Parathyroid adenoma (tissue), 2 donors: ENCODE measurements around the gene JAK1.

Experiments
- H2AFZ ChIP-seq: fragments of 300-600 bp; sonication (generic); one replicate; pipeline ENCODE4 v1.7.0; 2017; ENCODE audit warnings: antibody characterized with exemption, mild to moderate bottlenecking
- H3K27ac ChIP-seq: fragments of 300-600 bp; sonication (generic); one replicate; pipeline ENCODE4 v1.7.0; 2017
- H3K27me3 ChIP-seq: fragments of 300-600 bp; sonication (generic); one replicate; pipeline ENCODE4 v1.7.0; 2017; ENCODE audit warnings: low read length; ENCODE audit not compliant: control insufficient read depth, insufficient read depth
- H3K36me3 ChIP-seq: fragments of 300-600 bp; sonication (generic); one replicate; pipeline ENCODE4 v1.7.0; 2017; ENCODE audit warnings: low read length; ENCODE audit not compliant: control insufficient read depth, insufficient read depth
- H3K4me1 ChIP-seq: fragments of 300-600 bp; sonication (generic); one replicate; pipeline ENCODE4 v1.7.0; 2017; ENCODE audit warnings: control low read depth
- H3K4me2 ChIP-seq: fragments of 300-600 bp; sonication (generic); one replicate; pipeline ENCODE4 v1.7.0; 2017; ENCODE audit warnings: low read length
- H3K4me3 ChIP-seq: fragments of 300-600 bp; sonication (generic); one replicate; pipeline ENCODE4 v1.7.0; 2017; ENCODE audit warnings: low read depth, low read length
- H3K79me2 ChIP-seq: fragments of 300-600 bp; sonication (generic); one replicate; pipeline ENCODE4 v1.7.0; 2017; ENCODE audit warnings: control low read depth
- H3K9ac ChIP-seq: fragments of 300-600 bp; sonication (generic); one replicate; pipeline ENCODE4 v1.7.0; 2017; ENCODE audit warnings: mild to moderate bottlenecking
- H3K9me3 ChIP-seq: fragments of 300-600 bp; sonication (generic); one replicate; pipeline ENCODE4 v1.7.0; 2017; ENCODE audit warnings: low read length; ENCODE audit not compliant: control insufficient read depth
- TF ChIP-seq, protein P1 (sequence below): fragments of 300-600 bp; sonication (generic); IDR thresholded peaks from one replicate; pipeline ENCODE4 v1.7.0; 2017; ENCODE audit warnings: antibody characterized with exemption, mild to moderate bottlenecking
- donor health status: primary hyperparathyroidism.

The JAK1 gene

DNA sequence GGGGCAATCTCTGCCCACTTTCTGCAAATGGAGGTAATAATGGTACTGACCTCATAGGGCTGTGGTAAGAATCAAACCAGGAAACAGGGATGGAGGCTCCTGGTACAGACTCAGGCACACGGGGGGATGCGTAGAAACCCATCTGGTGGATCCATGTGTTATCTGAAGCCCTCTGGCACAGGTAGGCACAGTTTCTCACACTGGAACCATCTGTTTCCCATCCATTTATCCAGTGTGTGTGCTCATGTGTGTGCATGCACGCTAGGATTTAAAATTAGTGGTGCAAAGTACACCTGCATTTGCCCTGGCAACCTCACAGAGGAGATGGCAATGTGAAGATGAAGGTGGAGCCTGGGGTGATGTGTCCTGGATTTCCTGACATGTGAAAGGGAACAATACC lies 118.2 kb downstream of the JAK1 start:
- H3K36me3 ChIP-seq, result no peaks in the 10 kb centered on the region
- H3K4me2 ChIP-seq, result no peak overlapping the region
- no peaks in the 10 kb centered on the region for H3K9me3 ChIP-seq
- H3K79me2 ChIP-seq, result no peaks in the 10 kb centered on the region
- TF ChIP-seq, protein P1, sequence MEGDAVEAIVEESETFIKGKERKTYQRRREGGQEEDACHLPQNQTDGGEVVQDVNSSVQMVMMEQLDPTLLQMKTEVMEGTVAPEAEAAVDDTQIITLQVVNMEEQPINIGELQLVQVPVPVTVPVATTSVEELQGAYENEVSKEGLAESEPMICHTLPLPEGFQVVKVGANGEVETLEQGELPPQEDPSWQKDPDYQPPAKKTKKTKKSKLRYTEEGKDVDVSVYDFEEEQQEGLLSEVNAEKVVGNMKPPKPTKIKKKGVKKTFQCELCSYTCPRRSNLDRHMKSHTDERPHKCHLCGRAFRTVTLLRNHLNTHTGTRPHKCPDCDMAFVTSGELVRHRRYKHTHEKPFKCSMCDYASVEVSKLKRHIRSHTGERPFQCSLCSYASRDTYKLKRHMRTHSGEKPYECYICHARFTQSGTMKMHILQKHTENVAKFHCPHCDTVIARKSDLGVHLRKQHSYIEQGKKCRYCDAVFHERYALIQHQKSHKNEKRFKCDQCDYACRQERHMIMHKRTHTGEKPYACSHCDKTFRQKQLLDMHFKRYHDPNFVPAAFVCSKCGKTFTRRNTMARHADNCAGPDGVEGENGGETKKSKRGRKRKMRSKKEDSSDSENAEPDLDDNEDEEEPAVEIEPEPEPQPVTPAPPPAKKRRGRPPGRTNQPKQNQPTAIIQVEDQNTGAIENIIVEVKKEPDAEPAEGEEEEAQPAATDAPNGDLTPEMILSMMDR, result no peak
- no peak overlapping the region for H3K27ac ChIP-seq
- peaks cover 5% of the 10 kb centered on the region for H3K4me1 ChIP-seq
- no peak overlapping the region for H3K9ac ChIP-seq
- H3K4me3 ChIP-seq, result no peak overlapping the region
- H2AFZ ChIP-seq, result no peak overlapping the region
- no peaks in the 10 kb centered on the region for H3K27me3 ChIP-seq

DNA sequence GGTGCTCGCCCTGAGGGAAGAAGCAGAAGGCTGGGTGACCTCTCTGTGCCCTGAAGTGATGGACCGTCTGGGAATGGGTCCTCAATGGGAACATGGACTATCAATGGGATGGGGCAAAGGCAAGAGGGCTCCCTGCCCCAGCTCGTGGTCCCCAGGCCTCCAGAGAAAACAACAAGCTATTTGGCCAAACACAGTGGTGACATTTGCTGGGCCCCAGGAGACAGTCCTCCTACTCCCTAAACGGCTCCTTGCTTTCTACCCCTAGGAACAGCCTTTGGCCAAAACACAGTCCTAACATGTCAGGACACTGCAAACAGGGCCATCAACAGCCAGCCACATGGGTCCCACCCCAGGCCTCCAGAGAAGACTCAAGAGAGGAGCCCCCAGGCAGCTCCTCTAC lies 118.7 kb downstream of the JAK1 start:
- no peak overlapping the region for H3K4me3 ChIP-seq
- no peaks in the 10 kb centered on the region for H3K9me3 ChIP-seq
- H3K36me3 ChIP-seq, result no peaks in the 10 kb centered on the region
- H2AFZ ChIP-seq, result no peak overlapping the region
- no peak overlapping the region for H3K9ac ChIP-seq
- H3K4me1 ChIP-seq, result peaks cover 5% of the 10 kb centered on the region
- H3K79me2 ChIP-seq, result no peaks in the 10 kb centered on the region
- H3K27ac ChIP-seq, result no peak overlapping the region
- H3K27me3 ChIP-seq, result no peaks in the 10 kb centered on the region
- TF ChIP-seq, protein P1, result no peak
- no peak overlapping the region for H3K4me2 ChIP-seq

DNA sequence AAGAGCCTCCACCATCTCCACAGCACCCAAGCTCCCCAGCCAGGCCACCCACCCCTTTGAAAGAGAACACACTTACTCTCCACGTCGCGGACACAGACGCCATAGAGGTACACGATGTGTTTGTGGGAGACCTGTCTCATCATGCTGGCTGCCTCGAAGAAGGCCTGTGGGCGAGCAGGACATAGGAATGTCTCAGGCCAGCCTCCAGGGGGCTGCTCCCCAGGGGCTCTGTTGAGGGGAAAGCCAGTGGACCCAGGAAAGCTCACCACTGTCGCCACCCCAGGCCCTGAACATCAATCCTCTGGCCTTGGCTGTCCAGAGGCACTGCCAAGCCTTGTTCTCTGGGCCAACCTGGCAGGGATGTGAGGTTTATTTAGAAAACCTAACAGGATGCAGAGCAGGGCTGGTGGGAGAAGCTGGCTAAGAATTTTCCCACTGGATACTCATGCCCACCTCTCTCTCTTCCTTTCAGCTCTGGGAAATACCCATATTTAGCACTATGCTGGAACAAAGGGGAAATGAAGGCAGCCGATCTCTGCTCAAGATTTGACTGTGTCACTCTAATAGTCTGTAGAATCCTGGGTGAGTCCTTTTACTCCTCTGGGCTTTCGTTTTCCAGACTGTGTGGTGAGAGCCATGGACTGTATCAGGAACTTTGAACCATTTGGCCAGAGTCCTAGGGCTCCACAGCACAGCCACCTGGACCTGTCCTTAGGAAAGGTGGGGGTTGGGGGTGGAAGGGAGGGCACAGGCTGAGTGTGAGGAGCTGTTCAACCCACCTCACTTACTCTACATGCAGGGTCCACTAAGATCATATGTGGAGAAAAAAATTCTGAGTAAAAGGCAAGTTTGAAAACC lies 119.5 kb downstream of the JAK1 start:
- Histone ChIP-seq H2AFZ (no peak overlapping the region), H3K4me1 (peaks cover 5% of the 10 kb centered on the region), H3K4me3 (no peak overlapping the region), H3K9me3 (no peaks in the 10 kb centered on the region), H3K27me3 (no peaks in the 10 kb centered on the region), H3K36me3 (no peaks in the 10 kb centered on the region), H3K27ac (no peak overlapping the region), H3K79me2 (no peaks in the 10 kb centered on the region), H3K9ac (no peak overlapping the region), H3K4me2 (no peak overlapping the region)
- TF ChIP-seq, protein P1, result no peak

DNA sequence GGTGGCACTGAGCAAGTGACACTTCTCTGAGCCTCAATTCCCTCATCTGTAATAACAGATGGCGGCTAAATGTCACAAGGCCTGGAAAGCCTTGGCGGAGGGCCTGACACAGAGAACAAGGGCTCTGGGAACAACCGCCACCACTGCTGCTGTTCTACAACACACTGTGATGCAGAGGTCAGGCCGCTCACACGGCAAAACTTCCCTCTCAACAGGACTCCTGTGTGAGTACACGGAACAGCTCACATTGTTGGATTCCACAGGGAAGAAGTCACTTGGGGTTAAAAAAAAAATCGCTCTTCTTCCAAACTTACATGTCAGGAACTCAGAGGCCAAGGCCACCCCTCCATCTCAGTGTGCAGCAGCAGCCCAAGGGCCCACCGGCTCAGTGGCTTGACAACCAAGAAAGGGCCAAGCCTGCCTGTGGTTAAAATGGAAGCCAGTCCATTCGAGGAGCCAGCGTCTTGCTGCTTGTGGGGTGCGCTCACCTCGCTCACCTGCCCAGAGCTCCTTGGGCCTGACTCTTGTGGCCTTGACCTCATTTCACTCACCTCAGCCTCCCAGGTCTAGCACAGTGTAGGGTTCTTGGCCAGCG lies 120.4 kb downstream of the JAK1 start:
- Histone ChIP-seq H3K4me3 (no peak overlapping the region), H3K9ac (no peak overlapping the region), H3K4me1 (peaks cover 5% of the 10 kb centered on the region), H3K79me2 (no peaks in the 10 kb centered on the region), H3K9me3 (no peaks in the 10 kb centered on the region), H3K27ac (no peak overlapping the region), H3K4me2 (no peak overlapping the region), H2AFZ (no peak overlapping the region), H3K27me3 (no peaks in the 10 kb centered on the region), H3K36me3 (no peaks in the 10 kb centered on the region)
- TF ChIP-seq, protein P1, result no peak
